SK-N-SH (cell line): ENCODE results near the gene PPRC1. TPM values are rescaled to one million over a fixed set of nuclear protein-coding genes. Genes with fewer than 3 reads are reported as not detected.

Source experiments
- CTCF ChIA-PET: fragments of 300-600, 350-600 bp; formaldehyde crosslinking; extraction: SDS; loops from one replicate; lab custom pipeline; 2021; lab: Yijun Ruan, JAX
- POLR2A ChIA-PET: fragments of 350-600 bp; sonication (Branson Sonifier 250); formaldehyde crosslinking; extraction: SDS; loops from one replicate; lab custom pipeline; 2020; ENCODE audit warnings: antibody characterized with exemption, inconsistent platforms; lab: Yijun Ruan, JAX
- DNase-seq: peaks from one replicate; pipeline ENCODE4 v3.0.0; 2012
- H2AFZ ChIP-seq: fragments of 200-600 bp; sonication (generic); 2 replicates; pipeline ENCODE4 v1.8.1; 2016; ENCODE audit warnings: antibody characterized with exemption, mild to moderate bottlenecking, low read depth
- H3F3A ChIP-seq: fragments of 200-600 bp; sonication (generic); replicated peaks from 2 replicates; pipeline ENCODE3; 2016; ENCODE audit warnings: antibody characterized with exemption, mild to moderate bottlenecking; ENCODE audit not compliant: insufficient read depth
- H3K27ac ChIP-seq, 2 experiments: fragments of 200-500 bp in 1 of 2; fragments of 200-600 bp in 1 of 2; sonication (Bioruptor generic) in 1 of 2; sonication (generic), shearing (Covaris generic) in 1 of 2; 2 replicates each; pipeline versions ENCODE4 v1.5.1 to v1.6.1; 2014 to 2016; ENCODE audit warnings: low read depth in 2 of 2, inconsistent platforms in 1 of 2, low read length in 1 of 2, mild to moderate bottlenecking in 1 of 2, mixed read lengths in 1 of 2
- H3K27me3 ChIP-seq: fragments of 200-600 bp; sonication (generic), shearing (Covaris generic); 2 replicates; pipeline ENCODE4 v1.6.1; 2016; ENCODE audit warnings: mixed run types; ENCODE audit not compliant: insufficient read depth
- H3K36me3 ChIP-seq, 2 experiments: fragments of 200-500 bp in 1 of 2; fragments of 200-600 bp in 1 of 2; sonication (Bioruptor generic) in 1 of 2; sonication (generic) in 1 of 2; replicated peaks in 1 of 2; 2 replicates each; pipeline versions ENCODE3 to v1.5.1; 2014 to 2016; ENCODE audit warnings: low read length in 1 of 2, mild to moderate bottlenecking in 1 of 2; ENCODE audit not compliant: insufficient read depth in 2 of 2, control insufficient read depth in 1 of 2
- H3K4me1 ChIP-seq, 2 experiments: fragments of 200-500 bp in 1 of 2; fragments of 200-600 bp in 1 of 2; sonication (Bioruptor generic) in 1 of 2; sonication (generic), shearing (Covaris generic) in 1 of 2; 2 replicates each; pipeline versions ENCODE4 v1.5.1 to v1.6.1; 2014 to 2016; ENCODE audit warnings: low read depth in 1 of 2, low read length in 1 of 2, mixed run types in 1 of 2; ENCODE audit not compliant: insufficient read depth in 2 of 2, control insufficient read depth in 1 of 2
- H3K4me2 ChIP-seq: fragments of 200-600 bp; sonication (generic), shearing (Covaris generic); 2 replicates; pipeline ENCODE4 v1.6.1; 2017; ENCODE audit warnings: mixed run types
- H3K4me3 ChIP-seq, 2 experiments: fragments of 200-500 bp in 1 of 2; fragments of 200-600 bp in 1 of 2; sonication (Bioruptor generic) in 1 of 2; sonication (generic), shearing (Covaris generic) in 1 of 2; 2 replicates each; pipeline versions ENCODE4 v1.5.1 to v1.8.1; 2014 to 2016; ENCODE audit warnings: low read depth in 2 of 2, inconsistent platforms in 1 of 2, low read length in 1 of 2, mild to moderate bottlenecking in 1 of 2, mixed read lengths in 1 of 2, moderate library complexity in 1 of 2
- H3K79me2 ChIP-seq: fragments of 200-600 bp; sonication (generic); 2 replicates; pipeline ENCODE4 v1.8.1; 2017; ENCODE audit warnings: mild to moderate bottlenecking; ENCODE audit not compliant: insufficient read depth
- H3K9ac ChIP-seq: fragments of 200-600 bp; sonication (generic); 2 replicates; pipeline ENCODE4 v1.6.1; 2017; ENCODE audit warnings: mixed run types
- H3K9me2 ChIP-seq: fragments of 200-600 bp; sonication (generic); 2 replicates; pipeline ENCODE4 v1.6.1; 2017; ENCODE audit warnings: mixed run types
- H3K9me3 ChIP-seq: fragments of 200-600 bp; sonication (generic); 2 replicates; pipeline ENCODE4 v1.6.1; 2017; ENCODE audit warnings: mixed run types, mild to moderate bottlenecking, moderate library complexity
- H4K20me1 ChIP-seq: fragments of 200-600 bp; sonication (generic); 2 replicates; pipeline ENCODE4 v1.6.1; 2017; ENCODE audit warnings: mild to moderate bottlenecking, mixed run types; ENCODE audit not compliant: insufficient read depth
- CHD2 ChIP-seq: fragments of 150-350 bp; IDR thresholded peaks from 2 replicates; pipeline ENCODE4 v1.6.1; 2018; ENCODE audit warnings: low read length; ENCODE audit not compliant: partially characterized antibody
- FOSL2 ChIP-seq: IDR thresholded peaks from 2 replicates; pipeline ENCODE4 v1.4.0; 2012; ENCODE audit warnings: low read depth, mild to moderate bottlenecking, moderate library complexity, borderline replicate concordance
- FOXJ3 ChIP-seq: sonication (generic); formaldehyde crosslinking; IDR thresholded peaks from 2 replicates; pipeline ENCODE4 v1.5.1; 2020; ENCODE audit warnings: mild to moderate bottlenecking, missing genetic modification reagents
- GABPA ChIP-seq: IDR thresholded peaks from 2 replicates; pipeline ENCODE4 v1.4.0; 2012; ENCODE audit warnings: low read depth, mild to moderate bottlenecking
- GATA2 ChIP-seq: sonication (generic); formaldehyde crosslinking; IDR thresholded peaks from 2 replicates; pipeline ENCODE4 v1.5.0; 2020; ENCODE audit warnings: mild to moderate bottlenecking, missing genetic modification reagents
- IRF3 ChIP-seq: fragments of 150-350 bp; IDR thresholded peaks from 2 replicates; pipeline ENCODE4 v1.6.1; 2016; ENCODE audit warnings: mild to moderate bottlenecking, low read depth, low read length
- JUND ChIP-seq: IDR thresholded peaks from 2 replicates; pipeline ENCODE4 v1.4.0; 2012
- MAX ChIP-seq: IDR thresholded peaks from 2 replicates; pipeline ENCODE4 v1.4.0; 2012; ENCODE audit warnings: low read depth
- MEF2A ChIP-seq: IDR thresholded peaks from 2 replicates; pipeline ENCODE4 v1.4.0; 2012; ENCODE audit warnings: low read depth, borderline replicate concordance
- NFIC ChIP-seq: IDR thresholded peaks from 2 replicates; pipeline ENCODE4 v1.4.0; 2012; ENCODE audit warnings: borderline replicate concordance
- PBX3 ChIP-seq: IDR thresholded peaks from 2 replicates; pipeline ENCODE4; 2012
- POLR2AphosphoS5 ChIP-seq: IDR thresholded peaks from 2 replicates; pipeline ENCODE4 v1.6.1; 2012; ENCODE audit warnings: low read depth, low read length
- RAD21 ChIP-seq: IDR thresholded peaks from 2 replicates; pipeline ENCODE4 v1.6.1; 2012; ENCODE audit warnings: mild to moderate bottlenecking, low read length
- REST ChIP-seq: IDR thresholded peaks from 2 replicates; pipeline ENCODE4 v1.6.1; 2012; ENCODE audit warnings: mild to moderate bottlenecking, low read depth, low read length, moderate library complexity
- RFX5 ChIP-seq: IDR thresholded peaks from 2 replicates; pipeline ENCODE4 v1.6.1; 2012; ENCODE audit warnings: mild to moderate bottlenecking, improper control_type of control experiment, low read length
- SMC3 ChIP-seq: IDR thresholded peaks from 2 replicates; pipeline ENCODE4 v1.6.1; 2012; ENCODE audit warnings: low read depth, low read length, improper control_type of control experiment
- TAF1 ChIP-seq: IDR thresholded peaks from 2 replicates; pipeline ENCODE4 v1.6.1; 2012; ENCODE audit warnings: low read depth, mild to moderate bottlenecking, low read length, moderate library complexity, borderline replicate concordance
- TEAD4 ChIP-seq: IDR thresholded peaks from 2 replicates; pipeline ENCODE4 v1.4.0; 2012; ENCODE audit warnings: mild to moderate bottlenecking, borderline replicate concordance; ENCODE audit not compliant: insufficient read depth
- ZBTB33 ChIP-seq: IDR thresholded peaks from 2 replicates; pipeline ENCODE4 v1.4.0; 2012; ENCODE audit warnings: low read depth, borderline replicate concordance
- WGBS: methylation state at CpG from one replicate; pipeline ENCODE4 v1.1.6; 2017; ENCODE audit warnings: low lambda C conversion rate; 5-methylcytosine and 5-hydroxymethylcytosine counted together
- polyA plus RNA-seq, 3 experiments: library from polyadenylated mRNA; depleted of rRNA; stranded (reverse); fragments of >200 nt; gene quantifications; 2 replicates each; pipeline ENCODE4 v1.2.3, GENCODE V29; 2012

The PPRC1 gene
- polyA plus RNA-seq, 1 of the 3 experiments (the other 2 are of a cell fraction) = 23.1 TPM

- 0 out of 2 replicates have a peak, but pooled peaks have one; percentile 38 for TF ChIP-seq REST
- TF ChIP-seq CHD2 = peak; percentile 97
- TF ChIP-seq NFIC = no peak
- no peak for TF ChIP-seq RFX5
- TF ChIP-seq GABPA = peak; percentile 81
- no peak for TF ChIP-seq MEF2A
- TF ChIP-seq TEAD4 = no peak
- peak; percentile 72 for TF ChIP-seq RAD21
- TF ChIP-seq FOXJ3 = no peak
- TF ChIP-seq, all 33 proteins: peak for 15
Observed at GRCh38 chr10:102132563-102133372, at the start of gene PPRC1 (continued).

GRCh38 chr10:102083541-102083940, 49.3 kb upstream of the PPRC1 start:
- no peak for DNase-seq
- WGBS = 76% methylated on average over 3 of the region's 3 CpGs
- H2AFZ ChIP-seq = no peak overlapping the region
- H3K4me1 ChIP-seq = no peaks in the 10 kb centered on the region
- H3K9me2 ChIP-seq = no peaks in the 10 kb centered on the region
- no peaks in the 10 kb centered on the region for H3K79me2 ChIP-seq
- POLR2A ChIA-PET = no interaction called here
- no peaks in the 10 kb centered on the region for H3K36me3 ChIP-seq
- no peak overlapping the region for H3K4me2 ChIP-seq
- TF ChIP-seq MAX (no peak), RFX5 (no peak), PBX3 (no peak), MEF2A (no peak), FOSL2 (no peak), NFIC (no peak), IRF3 (no peak), ZBTB33 (no peak), TAF1 (no peak), JUND (no peak), GABPA (no peak), POLR2AphosphoS5 (no peak), GATA2 (CRISPR knock-in tag) (no peak), SMC3 (no peak)
- no peaks in the 10 kb centered on the region for H3K9me3 ChIP-seq
- CTCF ChIA-PET = interaction anchor here (0.7 to 4.4 kb wide), 4 partner anchors 11 to 243 kb away, joined by 3 to 54 read pairs (median 3); no protein-coding TSS in a partner anchor
- H3F3A ChIP-seq = no peaks in the 10 kb centered on the region
- H3K9ac ChIP-seq = no peak overlapping the region
- no peaks in the 10 kb centered on the region for H4K20me1 ChIP-seq
- H3K4me3 ChIP-seq = no peak overlapping the region
- H3K27me3 ChIP-seq = no peaks in the 10 kb centered on the region
- H3K27ac ChIP-seq = no peak overlapping the region
